Measurements from ENCODE around the gene BLVRA. TPM values are rescaled to one million over a fixed set of nuclear protein-coding genes. Genes with fewer than 3 reads are reported as not detected.
"Not testable (repeated sequence)": the region's sequence is repeated elsewhere in the genome, so short reads cannot be mapped to it uniquely, and the experiment has no call there.

Gene BLVRA
- total RNA-seq, 2 experiments from 2014 or later: 0.91 TPM; not detected in 1

- H4K20me1 ChIP-seq (ENCODE audit: insufficient read depth, low read length): no peaks in the 10 kb centered on the region
- no peaks in the 10 kb centered on the region for H3K9me2 ChIP-seq (ENCODE audit: insufficient read depth, low read length)
- ChIA-PET POLR2A (interaction anchor here (0.6 kb wide), 1 partner anchor 21 kb away, joined by 3 read pairs; no protein-coding TSS in a partner anchor), CTCF (ENCODE audit: unreplicated experiment) (no interaction called here)
- H2AFZ ChIP-seq (ENCODE audit: low read length): no peak overlapping the region
- H3K36me3 ChIP-seq (ENCODE audit: insufficient read depth, low read length): no peaks in the 10 kb centered on the region
- H3K9me3 ChIP-seq (ENCODE audit: low read length): no peaks in the 10 kb centered on the region
- no peaks in the 10 kb centered on the region for H3K79me2 ChIP-seq (ENCODE audit: insufficient read depth, low read depth, low read length)
- intact Hi-C loops (cut with micrococcal nuclease; ENCODE audit: unreplicated experiment): no loop called here
- no TSS peak for BruUV-seq (replicated peaks)
- H3K4me1 ChIP-seq (ENCODE audit: insufficient read depth, low read length, poor library complexity, severe bottlenecking): no peaks in the 10 kb centered on the region
- no peak overlapping the region for H3K27ac ChIP-seq (ENCODE audit: low read depth, low read length, poor library complexity, severe bottlenecking)
- no peak for DNase-seq (ENCODE audit: low spot score)
- H3K4me2 ChIP-seq (ENCODE audit: low read length): no peak overlapping the region
- H3K4me3 ChIP-seq (ENCODE audit: low read depth, low read length, poor library complexity, severe bottlenecking): no peak overlapping the region
- no peak for TF ChIP-seq CTCF (conservative IDR thresholded peaks at IDR 0.05; ENCODE audit: low read length)
- TF ChIP-seq EZH2phosphoT487 (IDR thresholded peaks at IDR 0.05; ENCODE audit: borderline replicate concordance, low read depth, low read length): no peak
Measured at GRCh38 chr7:43803865-43804264, 45.4 kb downstream of the BLVRA start.

- Histone ChIP-seq H3K9me2 (ENCODE audit: insufficient read depth, low read length) (no peaks in the 10 kb centered on the region), H4K20me1 (ENCODE audit: insufficient read depth, low read length) (no peaks in the 10 kb centered on the region), H3K4me2 (ENCODE audit: low read length) (no peak overlapping the region), H2AFZ (ENCODE audit: low read length) (no peak overlapping the region), H3K79me2 (ENCODE audit: insufficient read depth, low read depth, low read length) (no peaks in the 10 kb centered on the region), H3K27ac (ENCODE audit: low read depth, low read length, poor library complexity, severe bottlenecking) (no peak overlapping the region), H3K4me1 (ENCODE audit: insufficient read depth, low read length, poor library complexity, severe bottlenecking) (no peaks in the 10 kb centered on the region), H3K9me3 (ENCODE audit: low read length) (no peaks in the 10 kb centered on the region), H3K36me3 (ENCODE audit: insufficient read depth, low read length) (no peaks in the 10 kb centered on the region), H3K4me3 (ENCODE audit: low read depth, low read length, poor library complexity, severe bottlenecking) (no peak overlapping the region)
- no peak for TF ChIP-seq CTCF (conservative IDR thresholded peaks at IDR 0.05; ENCODE audit: low read length)
- no peak for TF ChIP-seq EZH2phosphoT487 (IDR thresholded peaks at IDR 0.05; ENCODE audit: borderline replicate concordance, low read depth, low read length)
- intact Hi-C loops (cut with micrococcal nuclease; ENCODE audit: unreplicated experiment): no loop called here
- no TSS peak for BruUV-seq (replicated peaks)
- DNase-seq (ENCODE audit: low spot score): no peak
- ChIA-PET POLR2A (no interaction called here), CTCF (ENCODE audit: unreplicated experiment) (no interaction called here)
Measured at GRCh38 chr7:43808410-43808809, 49.9 kb downstream of the BLVRA start.

GRCh38 chr7:43810195-43810941, 51.9 kb downstream of the BLVRA start:
- CTCF ChIA-PET (ENCODE audit: unreplicated experiment); H3K4me3 ChIP-seq (ENCODE audit: low read depth, low read length, poor library complexity, severe bottlenecking); H2AFZ ChIP-seq (ENCODE audit: low read length); H4K20me1 ChIP-seq (ENCODE audit: insufficient read depth, low read length); H3K79me2 ChIP-seq (ENCODE audit: insufficient read depth, low read depth, low read length); H3K9me2 ChIP-seq (ENCODE audit: insufficient read depth, low read length); BruUV-seq (replicated peaks); H3K9me3 ChIP-seq (ENCODE audit: low read length); H3K27ac ChIP-seq (ENCODE audit: low read depth, low read length, poor library complexity, severe bottlenecking); H3K4me2 ChIP-seq (ENCODE audit: low read length); H3K4me1 ChIP-seq (ENCODE audit: insufficient read depth, low read length, poor library complexity, severe bottlenecking); H3K36me3 ChIP-seq (ENCODE audit: insufficient read depth, low read length): not testable (repeated sequence)
- intact Hi-C loops (cut with micrococcal nuclease; ENCODE audit: unreplicated experiment): loop anchor here (2.0 kb wide), 1 partner anchor 228 kb away; the partner anchor contains the start of gene STK17A
- peak; percentile 50 for DNase-seq (ENCODE audit: low spot score)
- POLR2A ChIA-PET: interaction anchor here (0.7 kb wide), 1 partner anchor 12 kb away, joined by 3 read pairs; no protein-coding TSS in a partner anchor
- TF ChIP-seq CTCF (conservative IDR thresholded peaks at IDR 0.05; ENCODE audit: low read length): peak; percentile 79

Data from OCI-LY7 (cell line).